ENCODE results near the gene PRDM12.

The PRDM12 gene

DNA sequence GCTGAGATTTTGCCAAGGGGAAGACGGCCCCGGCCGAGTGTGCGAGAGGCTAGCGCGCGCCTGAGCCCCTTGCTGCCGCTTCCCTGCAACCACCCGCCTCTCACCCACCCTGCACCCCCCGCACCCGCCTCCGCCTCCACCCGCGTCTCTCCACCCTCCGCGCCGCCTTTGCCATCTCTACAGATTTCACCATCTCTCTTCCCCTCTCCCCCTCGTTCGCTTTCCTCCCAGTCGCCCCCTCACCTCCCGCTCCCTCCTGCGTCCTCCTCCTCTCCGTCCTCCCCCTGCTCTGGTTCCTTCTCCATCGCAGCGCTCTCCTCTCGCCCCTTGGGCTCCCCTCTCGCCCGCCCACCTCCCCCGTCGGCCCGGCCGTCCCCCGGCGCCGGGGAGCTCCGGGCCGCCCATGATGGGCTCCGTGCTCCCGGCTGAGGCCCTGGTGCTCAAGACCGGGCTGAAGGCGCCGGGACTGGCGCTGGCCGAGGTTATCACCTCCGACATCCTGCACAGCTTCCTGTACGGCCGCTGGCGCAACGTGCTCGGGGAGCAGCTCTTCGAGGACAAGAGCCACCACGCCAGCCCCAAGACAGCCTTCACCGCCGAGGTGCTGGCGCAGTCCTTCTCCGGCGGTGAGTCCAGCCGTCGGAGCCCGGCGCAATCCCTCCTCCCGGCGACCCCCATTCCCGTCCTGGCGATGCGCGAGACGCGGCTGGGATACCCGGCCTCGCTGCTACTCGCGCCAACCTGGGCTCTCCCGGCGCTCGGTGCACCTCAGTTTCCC is at the start of gene PRDM12:
TSS of gene PRDM12 (plus strand) at position 344 of the 778 bp plus-strand sequence. CDS start at position 404, 60 bp downstream.
- no peak for FAIRE-seq

DNA sequence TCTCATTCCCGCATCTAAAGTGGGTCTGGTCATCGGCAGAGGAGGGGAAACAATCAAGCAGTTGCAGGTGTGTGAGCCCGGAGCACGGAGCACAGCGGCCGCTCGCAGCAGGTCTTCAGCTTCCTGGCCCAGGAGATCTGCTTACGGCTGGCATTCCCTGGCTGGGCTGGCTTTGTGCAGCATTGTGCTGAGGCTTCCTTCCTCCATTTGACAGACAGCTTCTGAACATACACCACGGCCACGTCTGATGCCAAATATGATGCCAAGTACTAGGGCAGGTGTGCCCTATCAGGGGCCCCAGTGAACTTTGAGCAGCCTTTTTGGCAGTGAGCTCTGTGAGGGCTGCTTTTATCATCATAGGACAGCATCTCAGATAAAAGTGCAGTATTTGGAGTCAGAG is 47.9 kb upstream of the PRDM12 start:
- no peak for FAIRE-seq

DNA sequence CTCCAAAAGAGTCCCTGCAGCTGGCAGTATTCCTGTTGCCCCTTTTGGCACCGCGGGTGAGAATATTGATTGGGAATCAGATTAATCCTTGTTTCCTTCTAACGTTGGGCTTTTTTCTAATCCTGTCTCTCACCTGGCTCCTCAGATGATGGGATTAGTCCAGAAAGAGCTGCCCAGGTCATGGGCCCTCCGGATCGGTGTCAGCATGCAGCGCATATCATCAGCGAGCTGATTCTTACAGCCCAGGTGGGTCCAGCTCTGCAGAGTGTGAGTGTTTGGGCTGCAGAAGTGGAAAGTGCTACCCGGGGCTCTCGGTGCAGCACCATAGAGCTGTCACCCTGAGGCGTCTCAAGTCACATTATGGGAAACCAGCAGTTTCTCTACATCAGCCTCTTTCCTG is 40.9 kb upstream of the PRDM12 start:
- FAIRE-seq: no peak

DNA sequence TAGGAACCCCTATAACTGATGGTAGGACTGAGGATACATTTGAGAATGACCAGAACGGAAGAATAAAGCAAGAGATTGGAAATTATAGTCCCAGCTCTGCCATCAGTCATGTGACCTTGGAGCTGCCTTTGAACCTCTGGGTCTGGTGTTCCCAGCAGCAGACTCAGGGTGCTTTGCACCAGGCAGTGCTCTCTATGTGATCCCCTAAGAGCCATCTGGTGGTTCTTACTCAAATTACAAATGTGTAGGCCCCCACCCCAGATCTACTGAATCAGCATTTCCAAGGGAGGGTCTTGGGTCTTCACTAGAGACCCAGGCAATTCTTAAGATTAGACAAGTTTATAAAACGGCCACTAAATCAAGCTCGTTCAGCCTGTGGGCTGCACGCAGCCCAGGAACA is 40.2 kb upstream of the PRDM12 start:
- no peak for FAIRE-seq

DNA sequence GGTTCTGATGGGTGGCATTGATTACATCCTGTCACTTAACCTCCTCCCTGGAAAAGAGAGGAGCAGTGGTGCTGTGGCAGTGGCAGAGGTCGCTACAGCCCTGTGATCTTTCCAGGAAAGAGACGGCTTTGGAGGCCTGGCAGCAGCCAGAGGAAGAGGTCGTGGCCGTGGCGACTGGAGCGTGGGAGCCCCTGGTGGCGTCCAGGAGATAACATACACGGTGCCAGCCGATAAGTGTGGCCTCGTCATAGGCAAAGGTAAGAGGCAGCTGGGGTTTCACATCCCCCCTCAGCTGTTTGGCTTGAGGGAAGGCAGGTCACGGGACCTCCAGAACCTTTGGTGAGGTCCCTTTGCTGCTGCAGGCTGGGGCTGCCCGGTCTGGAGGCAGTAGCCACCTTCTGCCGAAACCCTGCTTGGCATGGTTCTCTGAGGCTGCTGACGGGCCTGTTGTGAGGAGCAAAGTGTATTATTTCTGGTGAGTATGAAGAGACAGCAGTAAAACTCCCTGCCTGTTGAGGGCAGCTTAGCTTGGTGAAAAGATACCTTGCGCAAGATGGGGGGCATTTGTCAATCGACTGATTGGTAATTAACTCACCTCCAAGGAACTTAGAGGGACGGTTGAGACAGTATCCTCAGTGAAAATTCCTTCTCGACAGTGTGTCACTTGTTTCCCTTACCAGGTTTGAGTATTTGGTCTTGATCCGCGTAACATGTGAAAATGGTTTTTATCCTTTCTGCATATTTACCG is 38.0 kb upstream of the PRDM12 start:
- FAIRE-seq: no peak

DNA sequence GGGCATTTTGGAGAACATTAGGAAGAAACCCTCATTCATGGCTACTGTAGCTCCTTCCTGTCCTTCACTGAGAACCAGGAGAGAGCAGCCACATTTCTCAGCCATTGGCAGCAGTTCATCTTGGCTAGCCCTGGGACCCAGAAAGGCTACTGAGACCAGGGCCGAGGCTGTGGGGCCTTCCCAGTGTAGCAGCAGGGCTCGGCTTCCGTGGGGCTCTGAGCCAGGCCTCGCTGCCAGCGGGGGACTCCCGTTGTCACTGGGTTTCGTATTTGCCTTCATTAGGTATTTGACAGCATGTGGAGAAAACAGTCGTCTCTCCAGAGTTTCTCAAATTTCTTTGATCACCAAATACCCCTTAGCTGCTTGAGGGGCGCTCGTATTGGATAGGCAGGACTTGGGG is 37.3 kb upstream of the PRDM12 start:
- FAIRE-seq: no peak

DNA sequence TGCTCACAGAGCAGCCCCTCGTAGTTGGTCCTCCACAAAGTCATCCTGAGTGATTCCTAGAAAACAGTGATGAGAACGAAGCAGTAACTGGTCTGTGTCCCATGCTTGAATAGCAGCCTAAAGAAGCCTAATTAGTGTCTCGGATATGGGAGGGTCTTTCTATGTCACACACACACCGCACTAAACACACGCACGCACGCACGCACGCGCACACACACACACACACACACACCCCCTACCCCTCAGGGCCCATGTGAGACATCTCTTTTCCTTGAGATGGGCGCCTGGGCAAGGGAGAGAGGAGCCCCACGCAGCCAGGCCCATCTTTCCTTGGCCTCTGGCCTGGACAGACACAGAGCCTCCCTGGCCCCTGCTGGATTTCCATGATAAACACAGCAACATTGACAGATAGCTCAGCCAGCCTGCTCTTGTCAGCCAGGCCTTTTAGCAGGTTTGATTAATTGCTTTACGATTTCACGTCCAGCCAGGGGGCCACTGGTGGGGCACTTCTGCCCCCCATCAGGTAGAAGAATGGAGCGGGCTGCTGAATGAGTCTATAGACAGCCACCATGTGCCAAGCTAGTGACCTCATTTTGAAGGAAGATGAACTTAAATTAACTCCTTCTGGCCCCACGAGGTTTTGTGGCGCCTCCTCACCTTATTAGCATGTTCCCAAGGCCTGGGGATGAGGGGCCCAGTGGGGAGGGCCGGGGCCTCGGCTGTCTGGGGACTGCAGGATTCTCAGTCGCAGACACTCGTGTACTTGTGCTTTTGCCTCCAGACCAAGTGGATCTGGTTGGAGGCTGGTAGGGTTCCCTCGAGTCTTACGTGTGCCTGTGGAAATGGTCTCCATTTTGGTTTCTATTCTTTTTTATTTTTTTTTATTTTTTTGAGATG is 36.2 kb upstream of the PRDM12 start:
- FAIRE-seq: no peak

DNA sequence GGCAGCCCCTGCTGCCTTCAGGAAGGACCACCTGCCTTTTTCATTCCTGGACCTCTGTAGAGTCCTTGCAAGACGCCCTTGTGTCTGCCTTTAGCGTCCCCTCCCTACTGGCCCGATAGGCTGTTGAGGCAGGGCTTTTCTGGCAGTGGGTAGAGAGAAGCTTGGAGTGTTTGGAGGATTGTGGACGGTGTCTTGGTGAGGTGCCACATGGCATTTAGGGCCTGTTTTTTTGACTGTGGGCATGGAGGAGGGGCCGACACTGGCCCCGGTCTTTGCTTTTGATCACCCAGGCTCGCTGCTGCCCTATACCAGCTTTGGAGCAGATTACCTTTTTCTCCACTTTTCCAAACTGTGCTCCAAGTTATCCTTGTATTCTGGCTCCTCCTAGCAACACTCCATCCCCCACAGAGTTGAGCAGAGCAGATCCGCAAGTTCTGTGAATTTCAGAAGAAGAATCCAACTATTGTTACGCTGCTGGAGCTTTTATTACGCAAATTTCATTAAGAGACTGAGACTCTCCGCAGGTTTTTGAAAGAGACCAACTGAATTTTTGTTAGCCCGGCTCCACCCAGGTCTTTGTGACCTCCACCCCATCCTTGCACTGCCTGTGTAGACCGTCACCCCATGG is 34.8 kb upstream of the PRDM12 start:
- no peak for FAIRE-seq

DNA sequence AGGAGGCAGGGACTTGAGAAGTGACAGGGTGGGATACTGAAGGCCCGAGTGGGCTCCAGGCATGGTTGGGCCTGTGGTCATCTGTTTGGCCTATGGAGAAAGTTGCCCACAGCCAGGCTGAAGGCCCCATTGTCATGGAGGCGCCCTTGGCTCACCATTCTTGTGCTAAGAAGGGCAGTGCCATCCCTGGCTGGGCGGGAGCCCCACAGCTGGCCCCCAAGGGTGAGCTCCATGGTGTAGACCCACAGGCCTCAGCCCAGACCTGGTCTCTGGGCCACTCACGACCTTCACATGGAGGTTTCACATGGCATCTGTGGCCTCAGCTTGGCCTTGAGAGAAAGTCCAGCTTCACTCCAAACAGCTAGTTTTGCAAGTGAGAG is 34.3 kb upstream of the PRDM12 start:
- no peak for FAIRE-seq

DNA sequence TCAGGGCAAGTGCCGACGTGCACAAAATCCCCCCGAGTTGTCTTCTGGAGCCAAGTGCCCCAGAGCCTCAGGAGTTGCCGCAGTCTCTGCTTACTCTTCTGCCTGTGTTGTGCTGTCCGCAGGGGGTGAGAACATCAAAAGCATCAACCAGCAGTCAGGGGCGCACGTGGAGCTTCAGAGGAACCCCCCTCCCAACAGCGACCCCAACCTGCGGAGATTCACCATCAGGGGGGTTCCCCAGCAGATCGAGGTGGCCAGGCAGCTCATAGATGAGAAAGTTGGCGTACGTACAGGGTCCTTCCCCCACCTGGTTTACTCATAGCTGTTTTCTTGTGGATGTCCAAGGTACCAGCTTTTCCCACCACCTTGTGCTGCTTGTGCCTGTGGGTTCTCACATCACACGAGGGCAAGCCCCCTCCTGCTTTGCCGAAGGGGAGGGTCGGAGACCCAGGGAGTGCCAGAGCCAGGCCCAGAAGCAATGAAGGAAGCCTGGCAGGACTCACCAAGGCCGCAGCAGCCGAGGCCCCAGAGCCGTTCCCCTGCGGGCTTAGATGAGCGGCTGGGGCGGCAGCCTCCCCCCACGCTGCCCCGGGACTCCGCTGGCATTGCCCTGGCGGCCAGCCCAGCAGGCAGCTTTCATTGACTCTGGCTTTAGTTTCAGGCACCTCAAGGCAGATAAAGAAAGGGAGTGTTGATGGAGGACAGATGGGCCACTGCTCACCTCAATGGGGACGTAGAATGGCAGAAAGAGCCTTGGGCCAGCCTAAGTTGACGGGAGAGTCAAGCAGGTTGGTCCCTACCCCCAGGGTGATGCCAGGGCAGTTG is 33.7 kb upstream of the PRDM12 start:
- no peak for FAIRE-seq

DNA sequence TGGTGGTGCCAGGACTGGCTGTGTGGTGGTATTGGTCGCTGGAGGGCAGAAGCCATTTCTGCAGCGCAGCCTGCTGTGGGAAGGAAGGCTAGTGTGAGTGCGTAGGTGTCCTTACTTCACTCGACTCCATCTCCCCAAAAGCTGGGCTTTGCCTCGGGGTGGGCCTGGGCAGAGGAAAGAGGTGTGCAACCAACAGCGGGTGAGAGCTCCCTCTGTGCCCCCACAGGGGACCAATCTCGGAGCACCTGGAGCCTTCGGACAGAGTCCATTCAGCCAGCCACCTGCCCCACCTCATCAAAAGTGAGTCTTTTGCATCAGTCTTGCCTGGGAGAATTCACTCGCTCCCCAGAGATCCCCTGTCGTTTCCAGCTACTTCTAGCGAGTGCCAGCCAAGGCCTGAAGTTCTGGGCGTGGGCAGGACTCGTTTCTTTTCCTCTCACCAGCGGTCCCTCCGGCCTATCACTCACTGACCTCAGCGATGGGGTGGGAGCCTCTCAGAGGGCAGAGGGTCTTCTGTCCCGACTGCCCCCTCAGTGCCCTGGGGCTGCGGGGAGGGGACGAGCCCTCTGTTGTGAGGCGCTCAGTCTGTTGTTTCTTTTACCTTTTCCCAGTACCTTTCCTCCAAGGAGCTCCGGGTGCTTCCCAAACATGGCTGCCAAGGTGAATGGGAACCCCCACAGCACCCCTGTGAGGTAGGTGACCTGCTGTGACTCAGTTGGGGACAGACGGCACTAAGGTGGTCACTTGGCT is 32.9 kb upstream of the PRDM12 start:
- no peak for FAIRE-seq

DNA sequence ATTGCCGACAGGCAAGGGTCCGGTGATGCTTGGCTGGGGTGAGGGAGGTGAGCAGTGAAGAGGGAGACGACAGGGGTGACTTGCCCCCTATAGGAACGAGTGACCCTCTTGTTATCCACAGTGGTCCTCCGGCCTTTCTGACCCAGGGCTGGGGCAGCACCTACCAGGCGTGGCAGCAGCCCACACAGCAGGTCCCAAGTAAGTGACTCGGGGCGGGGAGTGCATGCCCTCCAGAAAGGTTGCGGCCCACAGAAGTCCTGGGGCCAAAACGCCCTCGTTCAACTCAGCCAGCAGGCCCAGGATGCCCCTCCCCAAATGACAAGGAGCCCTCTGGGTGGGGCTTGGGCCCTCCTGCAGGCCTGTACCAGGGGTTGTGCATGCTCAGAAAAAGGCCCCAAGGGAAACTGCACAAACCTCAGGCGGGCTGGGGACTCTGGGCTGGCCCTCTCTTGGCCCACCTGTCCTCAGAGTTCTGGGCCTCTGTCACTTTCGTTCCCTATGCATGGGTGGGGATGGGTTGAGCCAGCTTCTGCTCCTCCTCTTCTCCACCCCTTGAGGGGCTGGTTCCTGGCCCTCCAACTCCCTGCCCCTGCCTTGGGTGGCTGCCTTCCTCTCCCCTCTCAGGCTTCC is 32.2 kb upstream of the PRDM12 start:
- no peak for FAIRE-seq

DNA sequence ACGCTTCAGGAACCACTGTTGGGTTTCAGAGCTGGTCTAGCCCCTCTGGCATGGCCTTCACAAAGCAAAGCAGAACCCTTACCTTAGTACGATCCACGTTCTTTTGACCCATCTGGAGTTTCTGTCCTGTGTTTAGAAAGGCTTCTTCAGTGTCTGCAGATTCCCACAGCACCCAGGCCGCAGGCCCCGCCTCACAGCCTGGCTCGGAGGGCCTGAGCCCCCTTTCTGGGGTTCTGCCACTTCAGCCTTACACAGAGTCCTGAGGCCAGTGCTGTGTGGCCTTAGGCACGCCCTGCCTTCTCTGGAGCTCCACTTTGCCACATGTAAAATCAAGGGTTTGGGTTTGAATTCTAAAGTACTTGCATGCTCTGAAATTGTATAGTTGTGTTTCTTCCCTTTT is 31.6 kb upstream of the PRDM12 start:
- no peak for FAIRE-seq

DNA sequence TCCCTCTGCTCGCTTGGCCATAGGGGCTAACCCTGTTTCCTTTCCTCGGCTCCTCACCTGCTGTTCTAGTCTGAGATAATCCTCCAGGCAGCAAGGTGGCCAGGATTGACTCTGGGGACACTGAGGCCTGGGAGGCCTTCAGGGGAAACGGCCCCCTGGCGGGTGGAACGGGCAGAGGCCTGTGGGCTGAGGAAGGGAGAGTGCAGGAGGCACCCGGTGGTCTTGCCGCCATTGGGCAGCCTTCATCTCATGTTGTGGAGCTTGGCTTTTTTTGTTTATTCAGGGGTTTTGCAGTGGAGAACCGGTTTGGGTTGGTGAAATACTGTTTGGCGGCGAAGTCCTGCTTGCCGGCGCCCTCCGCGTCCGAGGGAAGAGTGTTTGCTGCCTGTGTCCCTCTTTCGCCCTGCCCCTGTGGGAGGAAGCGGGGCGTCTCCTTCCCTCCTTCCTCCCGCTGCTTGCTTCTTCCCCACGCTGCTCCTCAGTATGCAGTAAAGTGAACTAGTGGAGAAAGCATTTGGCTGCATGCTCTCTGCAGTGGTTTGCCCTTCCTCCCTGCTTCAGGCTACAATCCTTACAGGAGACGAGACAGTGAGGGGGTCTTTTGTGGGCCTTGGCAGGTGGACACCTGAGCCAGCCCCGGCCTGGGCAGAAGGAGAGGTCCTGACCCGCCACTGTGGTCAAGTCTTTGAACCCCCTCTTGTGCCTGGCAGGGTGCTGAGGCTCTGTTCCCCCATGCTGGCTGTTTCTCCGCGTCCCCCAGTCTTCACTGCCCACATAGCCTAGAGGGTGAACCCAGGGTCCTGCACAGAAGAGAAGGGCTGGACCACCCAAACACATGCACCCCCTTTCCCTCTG is 30.8 kb upstream of the PRDM12 start:
- no peak for FAIRE-seq

DNA sequence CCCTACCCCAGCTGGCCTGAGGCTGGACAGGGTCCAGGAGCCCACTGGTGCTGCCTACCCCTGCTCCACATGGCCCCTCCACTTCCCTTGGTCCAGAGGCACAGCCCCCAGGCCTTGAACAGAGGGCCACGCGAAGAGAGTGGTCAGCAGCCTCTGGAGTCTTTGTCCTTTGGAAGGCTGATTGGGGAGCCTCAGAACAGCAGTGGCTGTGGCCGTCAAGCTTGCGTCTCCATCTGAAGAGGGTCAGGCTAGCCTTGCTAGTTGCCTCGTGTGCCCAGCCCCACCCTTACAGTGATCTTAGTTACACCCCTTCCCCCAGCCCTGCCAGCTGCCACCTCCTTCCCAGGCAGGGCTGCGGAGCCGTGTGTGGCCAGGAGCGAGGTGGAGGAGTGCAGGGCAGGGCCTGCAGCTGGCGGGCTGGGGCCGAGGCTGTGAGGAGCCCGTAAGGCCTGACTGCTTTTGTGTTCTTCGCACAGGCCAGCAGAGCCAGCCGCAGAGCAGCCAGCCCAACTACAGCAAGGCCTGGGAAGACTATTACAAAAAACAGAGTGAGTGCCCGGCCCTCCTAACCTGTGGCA is 30.1 kb upstream of the PRDM12 start:
- FAIRE-seq: no peak

DNA sequence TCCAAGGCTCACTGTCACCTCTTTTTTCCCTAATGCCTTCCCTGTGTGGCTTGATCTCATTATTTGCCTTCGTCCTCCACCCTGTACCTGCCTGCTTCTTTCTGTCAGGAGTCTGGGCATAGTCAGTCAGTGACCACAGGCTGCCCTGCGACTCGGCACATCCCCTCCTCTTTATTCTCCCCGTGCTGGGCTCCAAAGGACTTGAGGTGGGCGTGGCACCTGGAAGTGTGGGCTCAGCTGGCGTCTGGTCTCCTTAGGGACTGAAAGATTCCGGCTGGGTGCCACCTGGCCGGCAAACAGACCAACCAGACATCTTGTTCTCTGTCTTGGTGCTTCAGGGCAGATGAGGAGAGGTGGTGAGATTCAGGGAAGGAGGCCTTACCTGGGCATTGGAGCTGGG is 29.6 kb upstream of the PRDM12 start:
- no peak for FAIRE-seq

DNA sequence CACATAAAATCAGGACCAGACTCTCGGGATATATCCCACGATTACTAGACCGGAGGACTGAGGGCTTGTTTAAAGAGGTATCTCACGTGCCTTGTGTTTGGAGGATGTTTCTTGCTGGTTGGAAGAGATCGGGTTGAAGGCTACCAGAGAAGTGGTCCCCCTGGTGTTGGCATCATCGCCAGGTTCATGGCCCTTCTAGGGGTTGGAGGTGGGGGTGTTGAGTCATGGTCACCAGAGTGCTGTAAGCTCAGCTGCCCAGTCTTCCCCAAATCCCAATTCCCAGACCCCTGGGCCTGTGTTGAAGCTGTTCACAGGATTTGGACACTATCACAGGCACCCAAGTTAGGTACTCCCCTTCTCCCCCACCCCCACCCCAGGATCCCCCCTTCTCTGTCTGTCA is 29.1 kb upstream of the PRDM12 start:
- no peak for FAIRE-seq

DNA sequence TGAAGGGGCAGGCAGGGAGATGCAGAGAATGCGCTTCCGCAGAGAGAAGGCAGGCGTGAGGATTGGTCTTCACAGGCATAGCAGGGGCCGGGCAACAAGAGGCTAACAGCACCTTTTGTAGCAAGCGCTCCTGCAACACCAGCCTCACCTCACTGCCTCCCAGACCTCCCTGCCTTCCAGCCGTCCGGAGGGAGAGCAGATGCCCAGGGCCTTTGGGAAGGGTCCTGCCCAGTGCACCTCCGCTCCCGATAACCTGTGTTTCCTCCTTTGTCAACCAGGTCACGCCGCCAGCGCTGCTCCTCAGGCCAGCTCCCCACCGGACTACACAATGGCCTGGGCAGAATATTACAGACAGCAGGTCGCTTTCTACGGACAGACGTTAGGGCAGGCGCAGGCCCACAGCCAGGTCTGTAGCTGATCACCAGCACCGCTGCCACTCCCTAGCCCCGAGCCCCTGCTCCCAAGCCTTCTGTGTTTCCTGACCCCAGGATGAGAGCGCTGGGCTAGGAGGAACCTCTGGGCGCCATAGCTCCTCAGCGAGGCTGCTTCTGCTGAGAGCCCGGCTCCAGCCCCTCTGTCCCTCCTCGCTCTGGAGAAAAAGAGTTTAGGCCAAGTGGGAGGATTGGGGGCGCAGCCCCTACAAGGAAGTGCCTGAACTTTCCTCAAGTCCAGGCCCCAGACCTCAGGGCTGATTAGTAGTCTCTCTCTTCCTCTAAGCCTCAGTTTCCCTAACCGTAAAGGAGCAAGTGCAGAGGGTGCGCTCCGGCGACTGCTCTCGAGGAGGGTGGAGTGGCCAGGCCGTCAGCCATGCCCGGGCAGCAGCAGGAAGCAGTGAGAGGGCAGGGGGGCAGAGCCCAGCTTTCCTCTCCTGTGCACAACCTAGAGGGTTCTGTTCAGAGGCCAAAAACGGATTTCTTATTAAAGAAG is 28.4 kb upstream of the PRDM12 start:
- no peak for FAIRE-seq
